ENCODE data around the gene LCNL1.

LCNL1 gene

GRCh38 chr9:137009217-137009616 is 26.4 kb downstream of the LCNL1 start:
- H3K27ac ChIP-seq (replicated peaks; ENCODE audit: low read length) = no peak overlapping the region
- peaks cover 3% of the 10 kb centered on the region for H3K79me1 ChIP-seq (ENCODE audit: low read depth, low read length)

GRCh38 chr9:137009938-137010732 is 27.3 kb downstream of the LCNL1 start:
- Histone ChIP-seq H2AFZ (ENCODE audit: low read length) (no peak overlapping the region), H3K18ac (ENCODE audit: low read length) (no peak overlapping the region), H3K36me3 (replicated peaks in 1 of 2; ENCODE audit: control insufficient read depth in 2 of 2, insufficient read depth in 2 of 2, low read length in 2 of 2) (peaks cover 13 to 23% of the 10 kb centered on the region in 2 donors), H2BK15ac (ENCODE audit: low read length) (no peak overlapping the region), H3K14ac (ENCODE audit: low read length) (no peak overlapping the region), H3K27ac (replicated peaks; ENCODE audit: low read length) (no peak overlapping the region), H2AK5ac (ENCODE audit: low read depth, low read length) (no peak overlapping the region), H2BK12ac (ENCODE audit: low read length) (no peak overlapping the region), H4K91ac (ENCODE audit: low read depth, low read length, poor library complexity) (no peak overlapping the region), H3K9me3 (replicated peaks in 1 of 2; ENCODE audit: control insufficient read depth in 2 of 2, insufficient read depth in 1 of 2, low read depth in 1 of 2, low read length in 2 of 2) (peaks cover 2 to 3% of the 10 kb centered on the region in 2 donors), H3K4me2 (ENCODE audit: insufficient read depth, low read length, poor library complexity, severe bottlenecking) (no peak overlapping the region), H2BK5ac (ENCODE audit: low read length) (no peak overlapping the region), H3K4me3 (ENCODE audit: low read length in 2 of 2) (peak overlapping the region in 1 of 2 donors; percentile 62), H2BK120ac (ENCODE audit: low read depth, low read length) (no peak overlapping the region), H3K23ac (ENCODE audit: low read depth, low read length, poor library complexity) (peak overlapping the region; percentile 55), H3K9ac (ENCODE audit: low read depth, low read length, poor library complexity) (peak overlapping the region; percentile 60), H3K4ac (ENCODE audit: low read length) (no peak overlapping the region), H4K8ac (ENCODE audit: low read depth, low read length) (no peak overlapping the region), H3K27me3 (ENCODE audit: control insufficient read depth in 3 of 3, insufficient read depth in 3 of 3, low read depth in 1 of 3, low read length in 3 of 3) (no peaks in the 10 kb centered on the region), H3K79me1 (ENCODE audit: low read depth, low read length) (peaks cover 3% of the 10 kb centered on the region), H3K4me1 (ENCODE audit: control insufficient read depth in 2 of 2, insufficient read depth in 1 of 2, low read depth in 1 of 2, low read length in 2 of 2) (peaks cover 0 to 8% of the 10 kb centered on the region in 2 donors)
- no CpG with 5 or more reads among the region's 49 CpGs for WGBS, 2 donors (ENCODE audit: extremely low coverage in 2 of 2, insufficient read length in 2 of 2, insufficient replicate concordance in 1 of 2)
- DNase-seq (ENCODE audit: low spot score) = no peak

More at GRCh38 chr9:137009217-137009616, 26.4 kb downstream of the LCNL1 start:
- DNase-seq (ENCODE audit: low spot score) = no peak
- no peak overlapping the region for H3K9ac ChIP-seq (ENCODE audit: low read depth, low read length, poor library complexity)
- H3K9me3 ChIP-seq (replicated peaks in 1 of 2; ENCODE audit: control insufficient read depth in 2 of 2, insufficient read depth in 1 of 2, low read depth in 1 of 2, low read length in 2 of 2) = peaks cover 2 to 3% of the 10 kb centered on the region in 2 donors
- no peak overlapping the region for H2AFZ ChIP-seq (ENCODE audit: low read length)
- no peak overlapping the region for H2BK15ac ChIP-seq (ENCODE audit: low read length)
- H3K4me1 ChIP-seq (ENCODE audit: control insufficient read depth in 2 of 2, insufficient read depth in 1 of 2, low read depth in 1 of 2, low read length in 2 of 2) = peaks cover 0 to 8% of the 10 kb centered on the region in 2 donors
- H2BK12ac ChIP-seq (ENCODE audit: low read length) = no peak overlapping the region
- H2AK5ac ChIP-seq (ENCODE audit: low read depth, low read length) = no peak overlapping the region
- H3K14ac ChIP-seq (ENCODE audit: low read length) = no peak overlapping the region
- no peak overlapping the region for H2BK5ac ChIP-seq (ENCODE audit: low read length)
- H3K27me3 ChIP-seq (ENCODE audit: control insufficient read depth in 3 of 3, insufficient read depth in 3 of 3, low read depth in 1 of 3, low read length in 3 of 3) = no peaks in the 10 kb centered on the region
- no peak overlapping the region for H3K4ac ChIP-seq (ENCODE audit: low read length)
- no peak overlapping the region for H3K4me3 ChIP-seq (ENCODE audit: low read length in 2 of 2)
- H2BK120ac ChIP-seq (ENCODE audit: low read depth, low read length) = no peak overlapping the region
- H3K23ac ChIP-seq (ENCODE audit: low read depth, low read length, poor library complexity) = peak overlapping the region; percentile 55
- H3K4me2 ChIP-seq (ENCODE audit: insufficient read depth, low read length, poor library complexity, severe bottlenecking) = no peak overlapping the region
- peaks cover 8 to 15% of the 10 kb centered on the region in 2 donors for H3K36me3 ChIP-seq (replicated peaks in 1 of 2; ENCODE audit: control insufficient read depth in 2 of 2, insufficient read depth in 2 of 2, low read length in 2 of 2)
- no peak overlapping the region for H3K18ac ChIP-seq (ENCODE audit: low read length)
- no CpG with 5 or more reads among the region's 18 CpGs for WGBS, 2 donors (ENCODE audit: extremely low coverage in 2 of 2, insufficient read length in 2 of 2, insufficient replicate concordance in 1 of 2)
- no peak overlapping the region for H4K91ac ChIP-seq (ENCODE audit: low read depth, low read length, poor library complexity)
- no peak overlapping the region for H4K8ac ChIP-seq (ENCODE audit: low read depth, low read length)

GRCh38 chr9:137011156-137011555 is 28.4 kb downstream of the LCNL1 start:
- no peak overlapping the region for H2BK15ac ChIP-seq (ENCODE audit: low read length)
- H2AFZ ChIP-seq (ENCODE audit: low read length) = no peak overlapping the region
- H2AK5ac ChIP-seq (ENCODE audit: low read depth, low read length) = no peak overlapping the region
- H3K14ac ChIP-seq (ENCODE audit: low read length) = no peak overlapping the region
- H3K27me3 ChIP-seq (ENCODE audit: control insufficient read depth in 3 of 3, insufficient read depth in 3 of 3, low read depth in 1 of 3, low read length in 3 of 3) = no peaks in the 10 kb centered on the region
- no peak overlapping the region for H3K9ac ChIP-seq (ENCODE audit: low read depth, low read length, poor library complexity)
- H4K91ac ChIP-seq (ENCODE audit: low read depth, low read length, poor library complexity) = no peak overlapping the region
- H3K9me3 ChIP-seq (replicated peaks in 1 of 2; ENCODE audit: control insufficient read depth in 2 of 2, insufficient read depth in 1 of 2, low read depth in 1 of 2, low read length in 2 of 2) = peaks cover under 1 to 3% of the 10 kb centered on the region in 2 donors
- no peak overlapping the region for H3K18ac ChIP-seq (ENCODE audit: low read length)
- H2BK5ac ChIP-seq (ENCODE audit: low read length) = no peak overlapping the region
- no peak overlapping the region for H3K4me3 ChIP-seq (ENCODE audit: low read length in 2 of 2)
- H3K27ac ChIP-seq (replicated peaks; ENCODE audit: low read length) = no peak overlapping the region
- H2BK120ac ChIP-seq (ENCODE audit: low read depth, low read length) = no peak overlapping the region
- no peak overlapping the region for H3K4me2 ChIP-seq (ENCODE audit: insufficient read depth, low read length, poor library complexity, severe bottlenecking)
- H2BK12ac ChIP-seq (ENCODE audit: low read length) = no peak overlapping the region
- H4K8ac ChIP-seq (ENCODE audit: low read depth, low read length) = peak overlapping the region; percentile 82
- no peak for DNase-seq (ENCODE audit: low spot score)
- H3K79me1 ChIP-seq (ENCODE audit: low read depth, low read length) = peaks cover 3% of the 10 kb centered on the region
- peaks cover 18 to 33% of the 10 kb centered on the region in 2 donors for H3K36me3 ChIP-seq (replicated peaks in 1 of 2; ENCODE audit: control insufficient read depth in 2 of 2, insufficient read depth in 2 of 2, low read length in 2 of 2)
- WGBS, 2 donors (ENCODE audit: extremely low coverage in 2 of 2, insufficient read length in 2 of 2, insufficient replicate concordance in 1 of 2) = no CpG with 5 or more reads among the region's 24 CpGs
- H3K4me1 ChIP-seq (ENCODE audit: control insufficient read depth in 2 of 2, insufficient read depth in 1 of 2, low read depth in 1 of 2, low read length in 2 of 2) = peaks cover 0 to 8% of the 10 kb centered on the region in 2 donors
- H3K23ac ChIP-seq (ENCODE audit: low read depth, low read length, poor library complexity) = no peak overlapping the region
- H3K4ac ChIP-seq (ENCODE audit: low read length) = no peak overlapping the region

- Histone ChIP-seq H2BK120ac (ENCODE audit: low read depth, low read length) (no peak overlapping the region), H2BK5ac (ENCODE audit: low read length) (no peak overlapping the region), H3K18ac (ENCODE audit: low read length) (no peak overlapping the region), H3K23ac (ENCODE audit: low read depth, low read length, poor library complexity) (no peak overlapping the region), H2BK12ac (ENCODE audit: low read length) (no peak overlapping the region), H3K4me2 (ENCODE audit: insufficient read depth, low read length, poor library complexity, severe bottlenecking) (no peak overlapping the region), H2AFZ (ENCODE audit: low read length) (no peak overlapping the region), H3K36me3 (replicated peaks in 1 of 2; ENCODE audit: control insufficient read depth in 2 of 2, insufficient read depth in 2 of 2, low read length in 2 of 2) (peaks cover 26 to 41% of the 10 kb centered on the region in 2 donors), H2AK5ac (ENCODE audit: low read depth, low read length) (no peak overlapping the region), H3K9me3 (replicated peaks in 1 of 2; ENCODE audit: control insufficient read depth in 2 of 2, insufficient read depth in 1 of 2, low read depth in 1 of 2, low read length in 2 of 2) (peaks cover 0 to 5% of the 10 kb centered on the region in 2 donors), H2BK15ac (ENCODE audit: low read length) (no peak overlapping the region), H4K91ac (ENCODE audit: low read depth, low read length, poor library complexity) (no peak overlapping the region), H4K8ac (ENCODE audit: low read depth, low read length) (no peak overlapping the region), H3K4me3 (ENCODE audit: low read length in 2 of 2) (no peak overlapping the region), H3K4me1 (ENCODE audit: control insufficient read depth in 2 of 2, insufficient read depth in 1 of 2, low read depth in 1 of 2, low read length in 2 of 2) (peaks cover 0 to 8% of the 10 kb centered on the region in 2 donors), H3K9ac (ENCODE audit: low read depth, low read length, poor library complexity) (no peak overlapping the region), H3K79me1 (ENCODE audit: low read depth, low read length) (peaks cover 3% of the 10 kb centered on the region), H3K4ac (ENCODE audit: low read length) (no peak overlapping the region), H3K27ac (replicated peaks; ENCODE audit: low read length) (no peak overlapping the region), H3K14ac (ENCODE audit: low read length) (no peak overlapping the region), H3K27me3 (ENCODE audit: control insufficient read depth in 3 of 3, insufficient read depth in 3 of 3, low read depth in 1 of 3, low read length in 3 of 3) (no peaks in the 10 kb centered on the region)
- no CpG with 5 or more reads among the region's 39 CpGs for WGBS, 2 donors (ENCODE audit: extremely low coverage in 2 of 2, insufficient read length in 2 of 2, insufficient replicate concordance in 1 of 2)
- DNase-seq (ENCODE audit: low spot score) = no peak
These were observed 29.3 kb downstream of the LCNL1 start for GRCh38 chr9:137011907-137012675.
